Measurements from ENCODE around the gene SPTLC2. TPM values are rescaled to one million over a fixed set of nuclear protein-coding genes. Genes with fewer than 3 reads are reported as not detected.
"Not testable (repeated sequence)": the region's sequence is repeated elsewhere in the genome, so short reads cannot be mapped to it uniquely, and the experiment has no call there.

The SPTLC2 gene
- total and polyA plus RNA-seq, 5 donors from 2014 or later, result 8.9 to 18.1 (median 10.1) TPM

- Histone ChIP-seq H3K27me3 (ENCODE audit: control insufficient read depth, insufficient read depth, low read length) (peaks cover 3% of the 10 kb centered on the region), H3K9me3 (ENCODE audit: control insufficient read depth in 2 of 2, low read length in 2 of 2) (no peaks in the 10 kb centered on the region), H3K4me1 (ENCODE audit: control insufficient read depth, insufficient read depth, low read length, poor library complexity, severe bottlenecking) (peaks cover 10% of the 10 kb centered on the region), H3K36me3 (ENCODE audit: control insufficient read depth, insufficient read depth, low read length) (no peaks in the 10 kb centered on the region), H3K27ac (ENCODE audit: insufficient read depth, low read length, poor library complexity, severe bottlenecking) (no peak overlapping the region), H3K4me3 (ENCODE audit: low read depth, low read length) (no peak overlapping the region)
- Mint-ChIP-seq H3K4me3 (peak overlapping the region in 1 of 4 donors; percentile 31), H3K27me3 (peaks cover 4% of the 10 kb centered on the region), H3K9me3 (peaks cover 0 to 4% (median 0%) of the 10 kb centered on the region in 7 donors), H3K27ac (no peak overlapping the region), H3K4me1 (peaks cover 0 to 16% (median 11%) of the 10 kb centered on the region in 4 donors), H3K36me3 (no peaks in the 10 kb centered on the region)
- ATAC-seq (ENCODE audit: low read depth in 2 of 2) (no peak), DNase-seq (no peak)
Observed at GRCh38 chr14:77638771-77639171, 22.3 kb upstream of the SPTLC2 start.

GRCh38 chr14:77635869-77636268, 19.4 kb upstream of the SPTLC2 start:
- not testable (repeated sequence) for ATAC-seq (ENCODE audit: low read depth in 2 of 2); H3K4me3 ChIP-seq (ENCODE audit: low read depth, low read length); H3K36me3 ChIP-seq (ENCODE audit: control insufficient read depth, insufficient read depth, low read length); H3K4me1 ChIP-seq (ENCODE audit: control insufficient read depth, insufficient read depth, low read length, poor library complexity, severe bottlenecking); H3K9me3 Mint-ChIP-seq; H3K27ac ChIP-seq (ENCODE audit: insufficient read depth, low read length, poor library complexity, severe bottlenecking); H3K9me3 ChIP-seq (ENCODE audit: control insufficient read depth in 2 of 2, low read length in 2 of 2); H3K36me3 Mint-ChIP-seq; H3K4me1 Mint-ChIP-seq; H3K27ac Mint-ChIP-seq; DNase-seq; H3K27me3 ChIP-seq (ENCODE audit: control insufficient read depth, insufficient read depth, low read length)
- peak overlapping the region in 1 of 4 donors; percentile 63 for H3K4me3 Mint-ChIP-seq
- H3K27me3 Mint-ChIP-seq, result peaks cover 17% of the 10 kb centered on the region

GRCh38 chr14:77635466-77635865, 19.0 kb upstream of the SPTLC2 start:
- ATAC-seq (ENCODE audit: low read depth in 2 of 2); H3K4me3 Mint-ChIP-seq; DNase-seq; H3K4me1 ChIP-seq (ENCODE audit: control insufficient read depth, insufficient read depth, low read length, poor library complexity, severe bottlenecking); H3K36me3 ChIP-seq (ENCODE audit: control insufficient read depth, insufficient read depth, low read length); H3K36me3 Mint-ChIP-seq; H3K4me3 ChIP-seq (ENCODE audit: low read depth, low read length); H3K9me3 ChIP-seq (ENCODE audit: control insufficient read depth in 2 of 2, low read length in 2 of 2); H3K4me1 Mint-ChIP-seq; H3K27me3 ChIP-seq (ENCODE audit: control insufficient read depth, insufficient read depth, low read length); H3K9me3 Mint-ChIP-seq; H3K27ac Mint-ChIP-seq; H3K27ac ChIP-seq (ENCODE audit: insufficient read depth, low read length, poor library complexity, severe bottlenecking): not testable (repeated sequence)
- peaks cover 19% of the 10 kb centered on the region for H3K27me3 Mint-ChIP-seq

- peaks cover 4% of the 10 kb centered on the region in 2 experiments for H3K9me3 ChIP-seq (ENCODE audit: control insufficient read depth in 2 of 2, low read length in 2 of 2)
- H3K4me3 ChIP-seq (ENCODE audit: low read depth, low read length), result no peak overlapping the region
- Mint-ChIP-seq H3K4me3 (no peak overlapping the region), H3K36me3 (no peaks in the 10 kb centered on the region), H3K9me3 (peaks cover 0 to 10% (median 0%) of the 10 kb centered on the region in 7 donors), H3K27me3 (peaks cover 45% of the 10 kb centered on the region), H3K4me1 (peaks cover 0 to 4% (median under 1%) of the 10 kb centered on the region in 4 donors), H3K27ac (no peak overlapping the region)
- DNase-seq (no peak), ATAC-seq (ENCODE audit: low read depth in 2 of 2) (no peak)
- no peaks in the 10 kb centered on the region for H3K4me1 ChIP-seq (ENCODE audit: control insufficient read depth, insufficient read depth, low read length, poor library complexity, severe bottlenecking)
- H3K36me3 ChIP-seq (ENCODE audit: control insufficient read depth, insufficient read depth, low read length), result no peaks in the 10 kb centered on the region
- H3K27ac ChIP-seq (ENCODE audit: insufficient read depth, low read length, poor library complexity, severe bottlenecking), result no peak overlapping the region
- peaks cover 4% of the 10 kb centered on the region for H3K27me3 ChIP-seq (ENCODE audit: control insufficient read depth, insufficient read depth, low read length)
Observed at GRCh38 chr14:77630111-77630510, 13.7 kb upstream of the SPTLC2 start.

GRCh38 chr14:77625360-77625759, 8.9 kb upstream of the SPTLC2 start:
- no peak for ATAC-seq (ENCODE audit: low read depth in 2 of 2)
- Histone ChIP-seq H3K36me3 (ENCODE audit: control insufficient read depth, insufficient read depth, low read length) (no peaks in the 10 kb centered on the region), H3K4me1 (ENCODE audit: control insufficient read depth, insufficient read depth, low read length, poor library complexity, severe bottlenecking) (no peaks in the 10 kb centered on the region), H3K9me3 (ENCODE audit: control insufficient read depth in 2 of 2, low read length in 2 of 2) (peaks cover 4% of the 10 kb centered on the region in 2 experiments), H3K4me3 (ENCODE audit: low read depth, low read length) (no peak overlapping the region), H3K27me3 (ENCODE audit: control insufficient read depth, insufficient read depth, low read length) (peaks cover 4% of the 10 kb centered on the region), H3K27ac (ENCODE audit: insufficient read depth, low read length, poor library complexity, severe bottlenecking) (no peak overlapping the region)
- Mint-ChIP-seq H3K9me3 (peaks cover 0 to 8% (median 1%) of the 10 kb centered on the region in 7 donors), H3K4me3 (no peak overlapping the region), H3K4me1 (peaks cover 0 to 4% (median 2%) of the 10 kb centered on the region in 4 donors), H3K36me3 (no peaks in the 10 kb centered on the region), H3K27me3 (peaks cover 26% of the 10 kb centered on the region), H3K27ac (no peak overlapping the region)
- DNase-seq, result no peak

- no peaks in the 10 kb centered on the region for H3K9me3 ChIP-seq (ENCODE audit: control insufficient read depth in 2 of 2, low read length in 2 of 2)
- Mint-ChIP-seq H3K9me3 (peaks cover 0 to 3% (median 0%) of the 10 kb centered on the region in 7 donors), H3K4me1 (peaks cover 0 to 4% (median 3%) of the 10 kb centered on the region in 4 donors), H3K36me3 (no peaks in the 10 kb centered on the region), H3K27me3 (peaks cover 10% of the 10 kb centered on the region), H3K4me3 (no peak overlapping the region), H3K27ac (no peak overlapping the region)
- H3K27me3 ChIP-seq (ENCODE audit: control insufficient read depth, insufficient read depth, low read length), result no peaks in the 10 kb centered on the region
- DNase-seq (no peak), ATAC-seq (ENCODE audit: low read depth in 2 of 2) (no peak)
- no peak overlapping the region for H3K27ac ChIP-seq (ENCODE audit: insufficient read depth, low read length, poor library complexity, severe bottlenecking)
- no peak overlapping the region for H3K4me3 ChIP-seq (ENCODE audit: low read depth, low read length)
- no peaks in the 10 kb centered on the region for H3K36me3 ChIP-seq (ENCODE audit: control insufficient read depth, insufficient read depth, low read length)
- H3K4me1 ChIP-seq (ENCODE audit: control insufficient read depth, insufficient read depth, low read length, poor library complexity, severe bottlenecking), result no peaks in the 10 kb centered on the region
Observed at GRCh38 chr14:77623201-77623600, 6.8 kb upstream of the SPTLC2 start.

GRCh38 chr14:77622366-77622961, 6.0 kb upstream of the SPTLC2 start:
- DNase-seq (no peak), ATAC-seq (ENCODE audit: low read depth in 2 of 2) (no peak)
- no peak overlapping the region for H3K4me3 ChIP-seq (ENCODE audit: low read depth, low read length)
- H3K27ac ChIP-seq (ENCODE audit: insufficient read depth, low read length, poor library complexity, severe bottlenecking), result no peak overlapping the region
- H3K4me1 ChIP-seq (ENCODE audit: control insufficient read depth, insufficient read depth, low read length, poor library complexity, severe bottlenecking), result no peaks in the 10 kb centered on the region
- H3K9me3 Mint-ChIP-seq, result peaks cover 0 to 3% (median 0%) of the 10 kb centered on the region in 7 donors
- no peaks in the 10 kb centered on the region for H3K9me3 ChIP-seq (ENCODE audit: control insufficient read depth in 2 of 2, low read length in 2 of 2)
- peaks cover 0 to 6% (median 4%) of the 10 kb centered on the region in 4 donors for H3K4me1 Mint-ChIP-seq
- H3K36me3 Mint-ChIP-seq, result no peaks in the 10 kb centered on the region
- H3K27ac Mint-ChIP-seq, result no peak overlapping the region
- peaks cover 8% of the 10 kb centered on the region for H3K27me3 Mint-ChIP-seq
- H3K27me3 ChIP-seq (ENCODE audit: control insufficient read depth, insufficient read depth, low read length), result no peaks in the 10 kb centered on the region
- no peaks in the 10 kb centered on the region for H3K36me3 ChIP-seq (ENCODE audit: control insufficient read depth, insufficient read depth, low read length)
- no peak overlapping the region for H3K4me3 Mint-ChIP-seq

GRCh38 chr14:77620222-77620870, 3.9 kb upstream of the SPTLC2 start:
- H3K27me3 ChIP-seq (ENCODE audit: control insufficient read depth, insufficient read depth, low read length), result no peaks in the 10 kb centered on the region
- H3K4me3 ChIP-seq (ENCODE audit: low read depth, low read length), result no peak overlapping the region
- Mint-ChIP-seq H3K4me1 (peaks cover 3 to 16% (median 6%) of the 10 kb centered on the region in 4 donors), H3K4me3 (no peak overlapping the region), H3K27me3 (no peaks in the 10 kb centered on the region), H3K9me3 (peaks cover 0 to 3% (median 0%) of the 10 kb centered on the region in 7 donors), H3K27ac (peak overlapping the region in 1 of 3 donors; percentile 78), H3K36me3 (no peaks in the 10 kb centered on the region)
- no peak for ATAC-seq (ENCODE audit: low read depth in 2 of 2)
- peaks cover 12% of the 10 kb centered on the region for H3K4me1 ChIP-seq (ENCODE audit: control insufficient read depth, insufficient read depth, low read length, poor library complexity, severe bottlenecking)
- H3K9me3 ChIP-seq (ENCODE audit: control insufficient read depth in 2 of 2, low read length in 2 of 2), result no peaks in the 10 kb centered on the region
- no peaks in the 10 kb centered on the region for H3K36me3 ChIP-seq (ENCODE audit: control insufficient read depth, insufficient read depth, low read length)
- no peak for DNase-seq
- no peak overlapping the region for H3K27ac ChIP-seq (ENCODE audit: insufficient read depth, low read length, poor library complexity, severe bottlenecking)

Data from CD4-positive, CD25-positive, alpha-beta regulatory T cell (primary cell).